Gastrocnemius medialis (tissue), 4 donors: ENCODE data around the gene PRKCH. TPM values are rescaled to one million over a fixed set of nuclear protein-coding genes. Genes with fewer than 3 reads are reported as not detected.
A peak's percentile ranks its signal among the peaks of the same experiment; 100 is the strongest.

Experiments
- ATAC-seq, 2 donors: fragments of 150-250 bp; one replicate each; pipeline ENCODE4 v1.9.1; 2016
- DNase-seq, 2 donors: peaks; one replicate each; pipeline ENCODE4 v3.0.0-alpha.2; 2019
- H3K27ac ChIP-seq, 4 donors: fragments of 200-600 bp; sonication (generic); 1 replicate in 1 of 4; 2 replicates in 3 of 4; pipeline ENCODE4 v1.5.1; 2016 to 2018; ENCODE audit warnings: mild to moderate bottlenecking in 2 of 4, moderate library complexity in 1 of 4
- H3K27me3 ChIP-seq, 3 donors: fragments of 200-600 bp; sonication (generic) in 2 of 3; 1 replicate in 1 of 3; 2 replicates in 2 of 3; pipeline versions ENCODE4 v1.5.1 to v1.6.0; 2016 to 2019; ENCODE audit warnings: mild to moderate bottlenecking in 1 of 3, moderate library complexity in 1 of 3
- H3K36me3 ChIP-seq, 2 donors: fragments of 200-600 bp; sonication (generic) in 1 of 2; one replicate each; pipeline ENCODE4 v1.5.1; 2017 to 2018
- H3K4me1 ChIP-seq, 2 donors: fragments of 200-600 bp; sonication (generic) in 1 of 2; one replicate each; pipeline ENCODE4 v1.5.1; 2016 to 2017; ENCODE audit warnings: mild to moderate bottlenecking in 2 of 2
- H3K4me3 ChIP-seq, 4 donors: fragments of 200-600 bp; sonication (generic) in 3 of 4; 1 replicate in 1 of 4; 2 replicates in 3 of 4; pipeline ENCODE4 v1.5.1; 2016 to 2019; ENCODE audit warnings: mild to moderate bottlenecking in 2 of 4
- H3K9me3 ChIP-seq, 3 donors: fragments of 200-600 bp; sonication (generic) in 2 of 3; 1 replicate in 1 of 3; 2 replicates in 2 of 3; pipeline ENCODE4 v1.5.1; 2016 to 2019
- CTCF ChIP-seq, 5 experiments: fragments of 450-650 bp in 3 of 5; fragments of 200-600 bp in 2 of 5; sonication (generic) in 2 of 5; IDR thresholded peaks in 4 of 5; conservative IDR thresholded peaks in 1 of 5; 1 replicate in 4 of 5; 2 replicates in 1 of 5; pipeline ENCODE4 v1.5.1; 2016 to 2019; ENCODE audit warnings: antibody characterized with exemption in 5 of 5, mild to moderate bottlenecking in 3 of 5, moderate library complexity in 3 of 5
- POLR2A ChIP-seq, 2 donors: fragments of 450-650 bp; IDR thresholded peaks; one replicate each; pipeline ENCODE4 v1.6.1; 2017; ENCODE audit warnings: antibody characterized with exemption in 2 of 2, mild to moderate bottlenecking in 2 of 2, moderate library complexity in 2 of 2
- in situ Hi-C, 4 donors: fragments of 200-750 bp; cut with MboI; loops; one replicate each; pipeline versions ENCODE4 v1.15.0 to v1.8.0; 2017; ENCODE audit warnings: low sequenced_read_pairs in 4 of 4
- intact Hi-C: fragments of 100-400 bp; cut with DNase I; formaldehyde crosslinking; loops from one replicate; pipeline ENCODE4 v1.15.1; 2023; ENCODE audit warnings: low total_unique reads
- total RNA-seq, 4 donors: library from RNA; depleted of rRNA; stranded (reverse); fragments of >200 nt; gene quantifications; one replicate each; pipeline versions ENCODE4 v1.1.0 to v1.2.3, GENCODE V29; 2016

The PRKCH gene
- total RNA-seq, 4 donors from 2014 or later: 11.3 to 32.4 (median 16.6) TPM

- in situ Hi-C loops: loop anchor here (5.0 to 25.0 kb wide), 6 partner anchors 265 to 677 kb away; no protein-coding TSS in a partner anchor
- DNase-seq (no peak), ATAC-seq (no peak)
- Histone ChIP-seq H3K9me3 (no peaks in the 10 kb centered on the region), H3K4me1 (no peaks in the 10 kb centered on the region), H3K36me3 (peaks cover 0 to 7% of the 10 kb centered on the region in 2 donors), H3K27me3 (no peaks in the 10 kb centered on the region), H3K4me3 (no peak overlapping the region), H3K27ac (no peak overlapping the region)
- intact Hi-C loops: loop anchor here (2.0 to 5.0 kb wide), 2 partner anchors 163 to 667 kb away; no protein-coding TSS in a partner anchor
- TF ChIP-seq POLR2A (IDR thresholded peaks at IDR 0.05) (no peak), CTCF (IDR thresholded peaks at IDR 0.05 in 4 of 5, conservative IDR thresholded peaks at IDR 0.05 in 1 of 5) (no peak)
These were observed 138.7 kb downstream of the PRKCH start for GRCh38 chr14:61460063-61460462.

- TF ChIP-seq CTCF (IDR thresholded peaks at IDR 0.05 in 4 of 5, conservative IDR thresholded peaks at IDR 0.05 in 1 of 5) (no peak), POLR2A (IDR thresholded peaks at IDR 0.05) (no peak)
- peak; percentile 53 to 60 for ATAC-seq
- Histone ChIP-seq H3K9me3 (no peaks in the 10 kb centered on the region), H3K27me3 (no peaks in the 10 kb centered on the region), H3K4me3 (no peak overlapping the region), H3K4me1 (no peaks in the 10 kb centered on the region), H3K27ac (peak overlapping the region in 1 of 4 donors; percentile 7), H3K36me3 (peaks cover 0 to 7% of the 10 kb centered on the region in 2 donors)
- intact Hi-C loops (loop anchor here (1.0 to 5.0 kb wide), 3 partner anchors 164 to 666 kb away; no protein-coding TSS in a partner anchor), in situ Hi-C loops (loop anchor here (5.0 to 25.0 kb wide), 6 partner anchors 264 to 676 kb away; no protein-coding TSS in a partner anchor)
- DNase-seq: no peak
These were observed 139.6 kb downstream of the PRKCH start for GRCh38 chr14:61460718-61461611.

- no peak for TF ChIP-seq POLR2A (IDR thresholded peaks at IDR 0.05)
- peak; percentile 72 to 82 (median 76) for TF ChIP-seq CTCF (IDR thresholded peaks at IDR 0.05 in 4 of 5, conservative IDR thresholded peaks at IDR 0.05 in 1 of 5)
- H3K36me3 ChIP-seq: peaks cover 0 to 7% of the 10 kb centered on the region in 2 donors
- peak; percentile 66 to 78 for ATAC-seq
- in situ Hi-C loops (loop anchor here (5.0 to 25.0 kb wide), 6 partner anchors 263 to 675 kb away; no protein-coding TSS in a partner anchor), intact Hi-C loops (loop anchor here (1.0 to 5.0 kb wide), 5 partner anchors 46 to 665 kb away; no protein-coding TSS in a partner anchor)
- H3K9me3 ChIP-seq: no peaks in the 10 kb centered on the region
- no peak overlapping the region for H3K4me3 ChIP-seq
- H3K27me3 ChIP-seq: no peaks in the 10 kb centered on the region
- DNase-seq: no peak
- H3K27ac ChIP-seq: no peak overlapping the region
- peaks cover 0 to 2% of the 10 kb centered on the region in 2 donors for H3K4me1 ChIP-seq
These were observed 140.5 kb downstream of the PRKCH start for GRCh38 chr14:61461808-61462275.

GRCh38 chr14:61462566-61463193 is 141.3 kb downstream of the PRKCH start:
- Histone ChIP-seq H3K9me3 (no peaks in the 10 kb centered on the region), H3K27me3 (no peaks in the 10 kb centered on the region), H3K4me3 (no peak overlapping the region), H3K27ac (no peak overlapping the region), H3K36me3 (no peaks in the 10 kb centered on the region), H3K4me1 (peaks cover 0 to 3% of the 10 kb centered on the region in 2 donors)
- ATAC-seq (no peak), DNase-seq (no peak)
- in situ Hi-C loops: loop anchor here (5.0 to 25.0 kb wide), 6 partner anchors 262 to 675 kb away; no protein-coding TSS in a partner anchor
- TF ChIP-seq CTCF (IDR thresholded peaks at IDR 0.05 in 4 of 5, conservative IDR thresholded peaks at IDR 0.05 in 1 of 5) (no peak), POLR2A (IDR thresholded peaks at IDR 0.05) (no peak)
- intact Hi-C loops: loop anchor here (1.0 to 5.0 kb wide), 3 partner anchors 46 to 665 kb away; no protein-coding TSS in a partner anchor
